GM21528 (cell line): ENCODE results near the gene CLEC20A.
"Not testable (repeated sequence)": the region's sequence is repeated elsewhere in the genome, so short reads cannot be mapped to it uniquely, and the experiment has no call there.

Experiments used
- ATAC-seq: cut with Tn5 transposase; IDR thresholded peaks from one replicate; pipeline ENCODE4 v1.9.1; 2021; ENCODE audit warnings: mild to moderate bottlenecking, moderate library complexity; ENCODE audit not compliant: unreplicated experiment, low FRiP score

CLEC20A gene

DNA sequence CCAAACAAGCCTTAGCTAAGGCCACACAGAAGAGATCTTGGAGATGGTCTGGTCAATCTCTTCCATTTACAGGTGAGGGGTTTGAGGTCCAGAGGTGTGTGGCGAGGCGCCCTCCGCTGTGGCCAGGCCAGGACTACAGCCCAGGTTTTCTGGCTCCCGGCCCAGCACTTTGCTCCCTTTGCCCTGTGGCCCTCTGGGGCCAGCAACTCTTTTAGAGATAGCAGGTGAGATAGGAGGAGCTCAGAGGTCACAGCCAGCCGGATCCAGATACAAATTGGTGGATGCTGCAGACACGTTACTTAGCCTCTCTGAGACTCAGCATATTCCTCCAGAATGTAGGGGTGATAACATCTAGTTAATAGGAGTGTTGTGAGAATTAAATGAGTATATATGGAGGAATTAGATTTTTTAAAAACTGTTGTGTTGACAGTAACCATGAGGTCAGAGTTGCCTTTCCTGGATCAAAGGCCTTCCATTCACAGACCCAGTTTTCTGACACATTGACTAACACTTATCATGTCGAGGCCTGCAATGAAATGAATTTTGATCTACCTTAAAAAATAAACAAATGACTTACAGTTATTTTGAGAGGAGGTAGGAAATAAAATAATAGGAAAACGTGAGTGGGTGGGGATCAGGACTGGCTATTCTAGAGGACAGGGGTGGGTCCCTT, 32.7 kb upstream of the CLEC20A start:
- no peak for ATAC-seq

DNA sequence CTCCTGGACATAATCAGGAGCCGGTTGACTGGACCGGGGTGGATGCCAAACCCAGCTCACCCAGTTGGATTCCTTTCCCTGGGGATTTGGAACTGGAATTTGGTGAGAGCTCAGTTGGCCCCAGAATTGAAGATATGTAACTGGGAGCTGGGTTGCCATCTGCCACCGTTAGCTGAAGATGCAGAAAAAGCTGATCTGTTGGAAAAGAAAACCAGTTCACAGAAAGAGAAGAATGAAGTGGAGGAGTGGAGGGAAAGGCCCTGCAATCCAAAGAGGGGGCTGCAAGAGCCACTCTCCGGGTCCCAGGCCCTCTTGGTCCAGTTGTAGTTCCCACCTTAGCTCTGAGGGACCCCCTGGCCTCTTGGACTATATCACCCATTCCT, 32.2 kb upstream of the CLEC20A start:
- no peak for ATAC-seq

DNA sequence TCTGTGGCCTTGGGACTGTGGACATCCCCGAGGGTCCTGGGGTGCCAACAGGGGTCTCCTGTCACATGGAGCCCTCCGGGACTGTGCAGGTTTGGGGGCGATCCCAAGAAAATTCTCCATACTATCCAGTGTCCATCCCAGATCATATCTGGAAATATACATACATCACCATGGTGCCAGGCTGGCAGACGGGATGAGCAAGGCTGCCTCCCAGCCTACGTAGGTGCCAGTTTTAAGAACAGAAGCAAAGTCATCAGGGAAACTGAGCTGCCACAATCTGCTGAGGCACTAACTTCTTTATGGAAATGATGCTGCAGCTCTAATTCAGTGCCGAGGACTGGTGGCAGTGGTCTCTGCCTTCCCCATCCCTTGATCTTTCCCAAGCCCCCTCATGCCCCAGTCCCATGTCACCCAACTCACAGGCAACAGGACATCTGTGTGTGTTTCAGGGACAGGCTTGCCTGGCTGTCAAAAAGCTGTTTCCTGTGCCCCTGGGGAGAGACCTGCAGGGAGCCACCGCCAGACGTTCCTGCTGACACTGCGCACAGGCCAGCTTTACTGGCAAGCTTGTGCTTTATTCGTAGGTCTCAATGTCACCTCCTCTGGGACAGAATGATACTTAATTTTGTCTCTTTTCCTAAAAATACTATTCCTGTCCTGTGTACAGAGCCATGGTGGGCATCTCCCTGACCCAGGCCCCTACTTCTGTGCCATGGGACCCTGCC, 31.6 kb upstream of the CLEC20A start:
- no peak for ATAC-seq

DNA sequence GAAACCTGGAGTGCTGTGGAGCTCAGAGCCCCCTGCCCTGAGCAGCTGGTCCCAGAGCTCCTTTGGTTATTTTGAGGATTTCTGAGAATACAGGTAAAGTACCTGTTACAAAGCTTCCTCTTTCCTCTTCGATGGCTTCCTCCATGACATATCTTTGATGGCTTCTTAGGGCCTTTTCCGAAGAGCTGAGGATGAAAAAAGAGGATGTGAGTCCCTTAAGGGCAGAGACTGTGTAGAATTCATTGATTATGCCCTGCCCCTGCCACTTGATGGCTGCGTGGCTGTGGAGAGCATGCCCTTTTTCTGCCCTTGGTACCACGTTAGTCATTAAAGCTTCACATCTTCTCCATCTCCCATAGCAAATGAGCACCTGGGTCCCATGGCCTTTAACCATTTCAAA, 30.4 kb upstream of the CLEC20A start:
- ATAC-seq = no peak

DNA sequence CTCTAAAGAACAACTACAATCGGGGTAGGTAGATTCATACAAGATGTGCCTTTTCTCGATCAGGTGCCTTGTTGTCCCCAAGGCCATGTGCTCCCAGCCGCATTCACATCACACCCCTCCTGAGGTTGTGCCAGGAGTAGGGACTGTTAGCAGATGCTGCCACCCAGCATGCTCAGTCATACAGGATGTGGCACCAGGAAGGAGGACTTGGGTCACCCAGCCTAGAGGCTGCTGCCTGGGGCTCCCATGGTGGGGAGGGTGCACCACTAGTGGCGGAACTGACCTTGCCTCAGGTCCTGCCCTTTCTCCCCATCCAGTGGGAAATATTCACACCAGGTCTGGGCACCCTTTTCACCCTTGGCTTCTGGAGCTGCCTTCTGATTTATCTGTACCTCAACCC, 24.5 kb upstream of the CLEC20A start:
- ATAC-seq = no peak

DNA sequence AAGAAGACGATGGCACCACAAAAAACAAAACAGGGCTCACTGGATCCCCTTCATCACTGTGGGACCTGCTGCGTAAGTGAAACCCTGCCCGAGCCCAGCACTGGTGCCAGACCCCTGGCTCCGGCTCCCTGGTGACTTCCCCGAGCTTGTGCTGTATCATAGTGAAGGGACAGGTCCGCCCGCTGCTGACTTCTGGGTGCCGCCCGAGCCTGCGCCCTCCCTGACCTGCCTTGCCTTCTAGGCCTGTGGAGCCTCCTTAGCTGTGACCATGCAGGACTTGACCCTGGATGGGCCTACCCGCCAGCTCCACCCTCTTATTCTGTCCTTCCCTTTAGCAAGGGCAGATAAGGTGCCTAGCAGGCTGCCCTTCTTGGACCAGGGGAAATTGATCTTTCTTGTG, 24.0 kb upstream of the CLEC20A start:
- ATAC-seq = no peak

DNA sequence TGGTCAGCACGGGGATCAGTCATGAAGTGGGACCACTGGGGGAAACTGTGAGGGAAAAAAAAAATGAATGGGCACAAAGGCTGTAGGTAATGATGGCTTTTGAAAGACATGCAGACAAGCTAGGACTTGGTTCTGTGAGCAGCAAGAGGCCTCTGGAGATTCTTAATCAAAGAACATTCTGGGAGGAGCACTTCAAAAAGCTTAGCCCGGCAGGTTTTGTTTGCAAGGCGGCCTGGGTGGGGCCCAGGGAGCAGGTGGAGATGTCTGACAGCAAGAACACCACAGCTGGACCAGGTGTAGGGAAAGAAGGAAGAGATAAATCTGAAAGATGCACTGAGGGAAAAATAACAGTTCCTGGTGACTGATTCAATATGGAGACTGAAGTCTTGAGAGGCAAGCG, 22.1 kb upstream of the CLEC20A start:
- ATAC-seq = no peak

DNA sequence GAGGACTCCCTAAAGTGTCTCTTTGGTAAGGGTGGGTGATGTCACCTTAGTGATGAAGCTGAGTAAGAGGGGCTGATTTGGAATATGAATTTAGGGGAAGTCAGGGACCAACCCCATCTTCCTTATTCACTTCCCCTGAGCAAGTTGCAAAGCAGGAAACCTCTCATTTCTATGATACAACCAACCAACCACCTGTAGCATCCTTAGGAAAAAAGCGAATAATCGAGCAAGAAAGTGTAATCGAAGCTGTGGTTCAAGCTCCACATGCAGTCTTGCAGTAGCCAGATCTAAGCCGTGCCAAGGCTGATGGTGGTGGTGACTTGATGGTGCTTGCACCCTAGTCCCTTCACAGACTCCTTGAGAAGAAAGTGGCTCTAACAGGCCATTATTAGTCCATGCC, 19.3 kb upstream of the CLEC20A start:
- ATAC-seq = no peak

DNA sequence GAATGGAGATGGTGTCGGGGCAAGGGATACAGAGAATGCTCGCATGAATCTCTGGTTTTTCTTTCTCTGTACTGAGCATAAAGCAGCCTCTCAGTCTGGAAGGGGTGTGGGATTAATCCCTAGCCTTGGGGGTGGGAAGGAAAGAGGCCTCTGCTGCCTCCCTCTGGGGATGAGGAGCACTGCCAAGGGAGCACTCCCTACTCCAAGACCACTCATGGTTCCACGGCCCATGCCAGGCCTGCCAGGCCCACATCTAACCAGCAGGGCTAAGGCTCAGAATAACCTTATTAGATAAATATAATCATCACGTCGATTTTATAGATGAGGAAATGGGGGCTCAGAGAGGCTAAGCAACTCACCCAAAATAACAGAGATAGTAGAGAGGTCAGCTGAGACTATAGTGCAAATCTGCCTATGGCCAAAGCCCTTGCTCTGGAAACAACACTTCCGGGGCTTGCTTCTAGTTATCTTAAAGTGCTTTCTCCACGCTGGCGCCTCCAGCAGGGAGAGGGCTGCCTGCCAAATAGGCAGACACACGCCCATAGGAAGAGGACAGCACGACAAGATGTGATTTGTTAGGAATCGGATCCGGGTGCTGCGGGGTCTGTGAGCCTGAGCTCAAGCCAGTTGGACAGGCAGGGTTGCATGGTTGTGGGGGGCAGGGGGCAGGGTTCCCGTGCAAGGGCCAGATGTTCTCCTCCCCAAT, 16.7 kb upstream of the CLEC20A start:
- ATAC-seq = no peak

DNA sequence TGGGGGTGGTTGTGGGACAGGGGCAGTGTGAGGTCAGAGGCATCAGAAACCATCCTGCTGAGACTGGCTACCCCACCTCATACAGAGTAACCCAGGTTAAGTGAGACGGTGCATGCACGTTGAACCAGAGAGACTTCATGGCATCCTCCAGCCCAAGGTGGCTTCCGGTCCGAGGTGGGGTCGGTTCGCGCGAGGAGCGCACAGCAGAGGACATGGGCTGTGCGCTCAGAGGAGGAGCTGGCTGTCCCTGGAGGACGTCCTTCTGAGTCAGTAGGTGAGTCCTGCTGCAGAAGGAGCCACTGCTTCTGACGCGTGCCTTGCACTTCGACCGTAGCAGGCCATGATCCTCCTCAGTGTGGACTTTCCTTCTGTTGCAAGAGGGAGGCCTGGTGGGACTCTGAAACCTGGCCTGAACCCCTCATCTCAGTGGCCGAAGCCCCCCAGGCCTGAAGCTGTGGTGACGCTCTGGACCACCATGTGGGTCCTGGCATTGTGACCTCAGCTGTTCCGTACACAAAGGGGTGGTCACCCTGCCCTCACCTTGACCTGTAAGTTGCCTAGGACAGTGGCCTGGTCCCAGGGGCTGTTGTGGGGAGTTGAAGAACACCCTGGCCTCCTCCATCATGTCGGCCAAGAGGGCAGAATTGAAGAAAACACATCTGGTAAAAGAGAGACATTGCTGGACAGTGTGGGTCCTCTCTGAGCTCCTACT, 16.0 kb upstream of the CLEC20A start, which contains the start of gene TEX35:
TEX35 (plus strand) TSS at position 544 of the 712 bp plus-strand sequence; CDS start at position 624, 80 bp downstream.
- ATAC-seq = no peak

DNA sequence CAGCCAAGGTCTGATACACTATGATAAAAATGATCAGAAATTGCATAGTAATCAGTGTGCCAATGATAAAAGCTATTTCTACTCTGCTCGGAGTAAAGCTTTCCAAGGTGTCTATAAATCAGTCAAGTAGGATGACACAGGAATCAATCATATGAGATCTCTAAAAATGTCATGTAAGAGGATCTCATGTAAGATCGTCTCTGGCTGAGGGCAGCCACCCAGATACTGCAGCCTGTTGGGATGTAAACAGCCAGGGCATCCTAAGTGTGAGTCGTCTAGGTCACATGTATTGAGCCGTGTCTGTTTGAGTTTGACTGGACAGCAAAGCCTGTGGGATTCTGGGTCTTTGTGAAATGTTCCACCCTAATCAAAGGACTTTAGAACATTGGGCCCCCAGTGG, 13.4 kb upstream of the CLEC20A start:
- ATAC-seq = no peak

DNA sequence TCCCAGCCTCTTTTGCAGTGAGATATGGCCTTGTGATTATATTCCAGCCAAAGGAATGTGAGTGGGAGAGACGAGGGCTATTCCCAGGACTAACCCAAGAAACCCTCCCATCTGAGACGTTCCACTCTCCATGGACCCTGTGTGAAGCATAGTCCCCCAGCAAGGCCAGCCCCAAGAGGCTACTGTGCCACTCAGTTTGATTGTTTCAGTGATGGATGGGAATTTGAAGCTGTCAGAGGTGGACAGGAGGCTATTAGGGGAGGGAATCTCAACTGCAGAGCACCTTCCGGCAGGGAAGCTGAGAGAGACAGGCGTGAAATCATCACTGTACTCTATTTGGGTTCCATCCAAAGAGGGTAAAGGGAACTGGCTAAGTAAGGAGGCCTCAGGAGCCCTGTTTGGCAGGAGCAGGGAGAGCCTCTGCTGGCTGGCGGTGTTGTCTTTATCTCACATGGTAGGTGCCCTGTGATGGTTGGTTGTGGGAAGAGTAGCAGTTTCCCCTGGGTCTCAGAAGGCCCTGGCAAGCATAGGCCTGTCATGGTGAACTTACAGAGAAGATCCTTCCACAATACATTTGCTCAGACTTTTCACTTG, 12.7 kb upstream of the CLEC20A start:
- no peak for ATAC-seq

DNA sequence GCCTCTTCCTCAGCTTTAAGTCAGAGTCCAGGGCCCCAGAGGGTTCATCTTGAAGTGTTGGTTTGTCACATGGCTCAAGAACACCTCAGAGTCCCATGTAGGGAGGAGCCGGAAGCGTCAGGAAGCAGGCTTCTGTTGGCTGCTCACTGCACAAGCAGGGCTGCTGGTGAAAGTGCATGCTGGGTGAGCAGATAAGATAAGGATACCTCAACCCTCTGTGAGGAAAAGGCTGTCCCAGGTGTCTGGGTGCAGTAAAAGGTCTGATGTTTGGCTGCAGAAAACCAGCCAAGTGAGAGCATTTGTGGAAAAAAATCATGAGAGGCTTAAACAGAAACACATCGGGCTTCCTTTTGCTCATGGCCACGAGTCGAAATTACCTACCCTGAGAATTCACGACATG, 9.9 kb upstream of the CLEC20A start:
- no peak for ATAC-seq

DNA sequence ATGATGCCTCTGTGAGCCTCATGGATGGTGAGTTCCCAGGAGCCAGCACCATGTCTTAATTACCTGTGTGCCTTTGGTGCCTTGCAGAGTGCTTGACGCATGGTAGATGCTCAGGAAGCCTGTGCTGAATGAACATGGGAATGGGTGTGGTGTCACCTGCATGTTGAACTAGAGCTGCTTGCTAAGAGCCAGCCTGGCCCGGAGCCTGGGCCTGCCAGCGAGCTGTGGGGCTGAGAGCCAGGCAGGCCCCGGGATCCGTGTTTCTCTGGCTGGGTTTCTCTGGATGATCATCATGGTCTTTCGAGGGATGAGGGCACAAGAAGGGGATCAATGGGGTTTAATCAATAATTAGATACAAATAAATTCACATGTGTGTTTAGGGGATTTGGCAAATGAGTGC, 9.4 kb upstream of the CLEC20A start:
- ATAC-seq = no peak

DNA sequence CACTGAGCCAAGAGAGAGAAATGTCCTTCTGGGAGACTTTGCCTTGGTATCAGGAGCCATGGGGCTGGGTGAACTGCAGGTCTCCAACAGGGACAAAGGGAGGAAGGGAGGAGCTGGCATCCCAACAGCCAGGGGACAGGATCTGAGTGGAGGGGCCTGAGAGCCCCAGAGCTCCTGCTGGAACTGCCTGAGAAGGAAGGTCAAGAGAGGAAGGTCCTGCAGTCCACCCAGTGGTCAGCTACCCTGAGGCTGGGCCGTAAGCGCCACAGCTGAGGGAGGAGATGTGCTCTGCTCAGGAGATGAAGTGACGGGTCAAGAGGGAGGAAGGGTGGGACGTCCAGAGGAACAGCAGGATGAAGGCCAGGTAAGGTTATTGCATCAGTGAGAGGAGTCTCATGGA, 7.5 kb upstream of the CLEC20A start:
- no peak for ATAC-seq

DNA sequence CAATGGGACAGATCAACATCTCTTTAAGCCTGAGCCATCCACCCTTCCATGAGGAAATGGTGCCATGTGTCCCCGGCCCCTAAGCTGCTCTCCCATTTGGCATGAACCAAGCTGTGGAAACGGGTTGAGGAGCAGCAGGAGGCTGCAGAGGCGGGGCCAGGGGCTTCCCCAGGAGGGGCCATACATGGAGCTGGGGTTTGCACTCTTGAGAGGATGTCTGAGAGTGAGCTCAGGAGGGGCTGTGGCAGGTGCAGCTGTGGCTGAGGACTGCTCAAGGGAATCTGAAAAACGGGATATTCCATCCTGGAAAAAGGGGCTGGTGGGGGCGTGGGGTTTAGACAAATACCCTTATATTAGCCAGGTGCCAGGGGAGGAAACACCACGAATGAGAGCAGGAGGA, 7.1 kb upstream of the CLEC20A start:
- ATAC-seq = no peak

DNA sequence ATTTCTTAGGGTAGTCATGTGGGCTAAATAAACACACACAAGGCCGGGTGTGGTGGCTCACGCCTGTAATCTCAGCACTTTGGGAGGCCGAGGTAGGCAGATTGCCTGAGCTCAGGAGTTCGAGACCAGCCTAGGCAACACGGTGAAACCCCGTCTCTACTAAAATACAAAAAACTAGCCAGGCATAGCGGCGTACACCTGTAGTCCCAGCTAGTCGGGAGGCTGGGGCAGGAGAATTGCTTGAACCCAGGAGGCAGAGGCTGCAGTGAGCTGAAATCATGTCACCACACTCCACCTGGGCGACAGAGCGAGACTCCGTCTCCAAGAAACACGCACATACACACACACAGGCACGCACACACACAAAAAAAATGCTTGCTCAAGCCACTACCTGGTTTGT, 6.6 kb upstream of the CLEC20A start:
- ATAC-seq = not testable (repeated sequence)

DNA sequence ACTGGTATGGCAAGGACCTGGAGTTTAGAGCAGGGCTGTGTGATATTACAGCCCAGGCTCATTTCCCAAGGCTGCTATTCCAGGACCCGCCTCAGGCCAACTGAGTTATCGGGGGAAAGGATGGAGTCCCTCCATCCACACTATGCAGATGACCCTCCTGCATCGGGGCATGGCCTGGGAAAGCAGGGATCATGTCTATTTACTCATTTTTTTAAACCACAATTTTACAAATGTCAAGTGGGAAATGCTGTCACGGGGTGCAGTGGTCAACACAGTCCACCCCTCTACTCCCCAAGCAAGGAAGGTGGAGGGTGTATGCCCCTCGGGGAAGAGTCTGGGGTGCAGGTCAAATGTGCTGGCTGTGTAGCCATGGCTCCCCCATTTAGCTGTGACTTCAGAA, 6.1 kb upstream of the CLEC20A start:
- no peak for ATAC-seq

DNA sequence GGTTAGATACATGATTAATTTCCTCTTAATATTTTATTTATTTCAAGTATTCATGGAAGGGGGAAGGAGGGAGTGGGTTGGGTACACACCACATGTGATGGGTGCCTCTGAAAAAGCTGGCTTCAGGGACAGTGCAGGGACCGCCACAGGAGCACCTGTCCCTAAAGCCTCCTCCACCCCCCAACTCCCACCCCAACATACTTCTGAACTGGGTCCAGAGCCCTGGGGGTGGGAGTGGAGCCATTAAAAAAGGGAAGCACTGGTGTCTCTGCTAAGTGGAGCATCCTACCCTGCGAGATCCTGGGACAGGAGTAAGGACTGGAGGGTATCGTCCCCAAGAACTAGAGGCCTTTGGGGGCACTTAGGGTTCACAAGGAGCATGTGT, 5.6 kb upstream of the CLEC20A start:
- ATAC-seq = no peak

DNA sequence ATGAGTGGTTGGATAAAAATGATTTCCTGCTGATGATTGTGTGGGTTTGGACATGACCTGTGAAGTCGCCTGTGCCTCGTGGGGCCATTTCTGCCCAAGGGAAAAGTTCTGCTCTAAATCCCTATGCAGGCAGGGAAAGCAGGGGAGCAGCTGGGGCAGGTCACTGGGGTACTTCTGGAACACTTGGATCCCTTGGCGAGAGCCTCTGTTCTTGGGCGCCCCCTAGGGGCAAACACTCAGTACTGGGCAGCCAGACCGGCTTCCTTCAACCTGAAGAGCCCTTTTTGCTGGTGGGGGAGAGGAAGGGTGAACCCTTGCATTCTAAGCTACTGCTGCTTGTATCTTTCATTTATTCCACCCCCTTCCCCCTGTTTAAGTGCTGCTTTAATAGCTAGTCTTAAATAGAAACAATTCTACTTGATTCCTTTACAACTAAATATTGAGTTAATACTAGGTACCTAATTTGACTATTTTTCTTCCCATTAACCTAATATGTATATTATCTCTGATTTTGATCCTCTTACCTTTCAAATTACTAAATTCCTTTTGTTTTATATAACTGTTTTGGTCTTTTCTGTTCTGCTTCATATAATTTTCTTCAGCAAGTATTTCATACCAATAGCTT, 5.1 kb upstream of the CLEC20A start:
- ATAC-seq = peak; percentile 81
